Measurements from ENCODE around the gene ACTN3. TPM values are rescaled to one million over a fixed set of nuclear protein-coding genes. Genes with fewer than 3 reads are reported as not detected.
"Not testable (repeated sequence)": the region's sequence is repeated elsewhere in the genome, so short reads cannot be mapped to it uniquely, and the experiment has no call there.

ACTN3 gene
- polyA plus RNA-seq, 2 of the 4 experiments (the other 2 are of a cell fraction): not detected

DNA sequence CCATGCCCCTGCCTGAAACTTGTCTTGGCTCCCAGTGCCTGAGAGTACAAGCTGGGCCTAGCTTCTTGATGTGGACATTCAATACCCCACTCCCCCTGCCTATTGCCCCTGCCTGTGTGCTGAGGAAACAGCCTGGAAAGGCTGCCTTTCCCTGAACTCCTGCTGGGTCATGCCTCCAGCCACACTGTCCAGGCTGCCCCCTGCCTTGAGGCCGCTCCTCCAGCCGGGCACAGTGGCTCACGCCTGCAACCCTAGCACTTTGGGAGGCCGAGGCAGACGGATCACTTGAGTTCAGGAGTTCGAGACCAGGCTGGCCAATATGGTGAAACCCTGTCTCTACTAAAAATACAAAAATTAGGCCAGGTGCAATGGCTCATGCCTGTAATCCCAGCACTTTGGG is 56.4 kb downstream of the ACTN3 start:
- ATAC-seq (no peak), FAIRE-seq (no peak), DNase-seq (ENCODE audit: low read depth in 1 of 2, low spot score in 1 of 2) (no peak)
- no peak for TF ChIP-seq MAX (IDR thresholded peaks at IDR 0.05)
- no peak for TF ChIP-seq NFE2L2 (conservative IDR thresholded peaks at IDR 0.05; ENCODE audit: low read length)
- TF ChIP-seq CBX8 (IDR thresholded peaks at IDR 0.05): no peak
- TF ChIP-seq GATA3 (IDR thresholded peaks at IDR 0.05; ENCODE audit: borderline replicate concordance): no peak
- Histone ChIP-seq H3K4me3 (no peak overlapping the region), H3K9me3 (no peaks in the 10 kb centered on the region), H3K4me1 (peaks cover 26% of the 10 kb centered on the region), H3K27ac (peak overlapping the region in 1 of 2 experiments; percentile 55; a peak in 3 of 6 replicates), H3K4me2 (no peak overlapping the region)
- 91% methylated on average over 5 of the region's 6 CpGs for WGBS (ENCODE audit: missing lambda C conversion rate)
- ChIA-PET CTCF (interaction anchor here (4.3 kb wide), 1 partner anchor 12 kb away, joined by 16 read pairs; the partner anchor contains the start of gene CCDC87), POLR2A (interaction anchor here (1.1 kb wide), 1 partner anchor 13 kb away, joined by 3 read pairs; no protein-coding TSS in a partner anchor)

GRCh38 chr11:66604155-66604554 is 57.5 kb downstream of the ACTN3 start:
- no peak overlapping the region for H3K4me2 ChIP-seq
- H3K4me3 ChIP-seq: no peak overlapping the region
- no peaks in the 10 kb centered on the region for H3K9me3 ChIP-seq
- no peak overlapping the region for H3K27ac ChIP-seq
- FAIRE-seq: no peak
- no peak for ATAC-seq
- WGBS (ENCODE audit: missing lambda C conversion rate): 81% methylated on average over 5 of the region's 5 CpGs
- H3K4me1 ChIP-seq: peaks cover 30% of the 10 kb centered on the region
- DNase-seq (ENCODE audit: low read depth in 1 of 2, low spot score in 1 of 2): no peak
- CTCF ChIA-PET: interaction anchor here (1.0 kb wide), 1 partner anchor 12 kb away, joined by 8 read pairs; the partner anchor contains the start of gene CCDC87
- no peak for TF ChIP-seq GATA3 (IDR thresholded peaks at IDR 0.05; ENCODE audit: borderline replicate concordance)
- TF ChIP-seq RARB (CRISPR knock-in tag; IDR thresholded peaks at IDR 0.05): no peak
- POLR2A ChIA-PET: no interaction called here

DNA sequence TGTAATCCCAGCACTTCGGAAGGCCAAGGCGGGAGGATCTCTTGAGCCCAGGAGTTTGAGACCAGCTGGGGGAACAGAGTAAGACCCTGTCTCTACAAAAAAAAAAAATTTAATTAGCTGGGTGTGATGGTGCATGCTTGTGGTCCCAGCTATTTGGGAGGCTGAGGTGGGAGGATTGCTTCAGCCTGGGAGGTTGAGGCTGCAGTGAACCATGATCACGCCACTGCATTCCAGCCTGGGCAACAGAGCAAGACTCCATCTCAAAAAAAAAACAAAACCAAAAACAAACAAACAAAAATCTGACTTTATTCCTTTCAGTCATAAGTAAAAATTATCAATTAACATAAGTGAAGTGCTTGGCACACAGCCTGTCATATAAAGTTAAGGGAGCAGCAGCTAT is 59.9 kb downstream of the ACTN3 start:
- POLR2A ChIA-PET: interaction anchor here (1.0 to 3.0 kb wide), 4 partner anchors 10 to 71 kb away, joined by 4 to 44 read pairs (median 10); partner anchors contain the start of genes CCDC87, RBM14, RBM4 and RBM4B
- H3K27ac ChIP-seq: peak overlapping the region; percentile 58 to 82
- CTCF ChIA-PET: interaction anchor here (0.8 to 1.9 kb wide), 6 partner anchors 11 to 71 kb away, joined by 3 to 8 read pairs (median 6); partner anchors contain the start of gene RBM4B
- not testable (repeated sequence) for H3K4me3 ChIP-seq; ATAC-seq; DNase-seq (ENCODE audit: low read depth in 1 of 2, low spot score in 1 of 2); FAIRE-seq; H3K9me3 ChIP-seq
- H3K4me1 ChIP-seq: peaks cover 30% of the 10 kb centered on the region
- H3K4me2 ChIP-seq: peak overlapping the region; percentile 50
- 92% methylated on average over 3 of the region's 3 CpGs for WGBS (ENCODE audit: missing lambda C conversion rate)

DNA sequence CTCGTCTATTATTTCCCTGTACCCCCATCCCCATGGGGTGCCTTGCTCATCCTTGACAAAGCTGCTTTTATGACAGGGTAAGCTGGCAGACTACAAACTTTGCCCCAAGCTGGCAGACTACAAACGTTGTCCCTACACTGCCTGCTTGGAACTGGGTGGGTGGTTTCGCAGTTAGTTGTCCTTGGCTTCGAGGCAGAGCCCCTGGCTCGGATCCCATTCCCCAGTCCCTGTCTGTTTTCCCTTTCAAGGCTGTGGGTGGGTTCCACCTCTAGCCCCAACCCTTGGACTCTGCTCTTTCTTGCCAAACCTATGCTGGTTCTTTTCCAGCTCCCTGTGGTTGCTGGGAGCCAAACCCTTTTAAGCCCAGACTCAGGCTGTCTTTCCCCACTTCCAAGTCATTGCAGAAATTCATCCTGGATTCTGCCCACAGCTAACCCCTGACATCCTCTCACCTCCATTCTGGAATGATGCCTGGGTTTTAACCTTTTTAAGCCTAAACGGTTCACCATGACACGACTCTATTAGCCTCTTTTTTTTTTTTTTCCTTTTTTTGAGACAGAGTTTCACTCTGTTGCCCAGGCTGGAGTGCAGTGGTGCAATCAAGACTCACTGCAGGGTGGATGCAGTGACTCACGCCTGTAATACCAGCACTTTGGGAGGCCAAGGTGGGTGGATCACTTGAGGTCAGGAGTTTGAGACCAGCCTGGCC is 60.6 kb downstream of the ACTN3 start:
- DNase-seq (ENCODE audit: low read depth in 1 of 2, low spot score in 1 of 2) (peak in 1 of 2 experiments; percentile 55), ATAC-seq (peak; percentile 79 to 81), FAIRE-seq (no peak)
- Histone ChIP-seq H3K4me3 (no peak overlapping the region), H3K4me2 (peak overlapping the region; percentile 50), H3K9me3 (no peaks in the 10 kb centered on the region), H3K4me1 (peaks cover 30% of the 10 kb centered on the region), H3K27ac (peak overlapping the region; percentile 58 to 82)
- CTCF ChIA-PET: interaction anchor here (0.6 to 1.9 kb wide), 8 partner anchors 8 to 199 kb away, joined by 3 to 8 read pairs (median 6); no protein-coding TSS in a partner anchor
- 21% methylated on average over 8 of the region's 8 CpGs for WGBS (ENCODE audit: missing lambda C conversion rate)
- POLR2A ChIA-PET: interaction anchor here (1.0 to 3.0 kb wide), 4 partner anchors 10 to 70 kb away, joined by 4 to 44 read pairs (median 10); partner anchors contain the start of genes CCDC87, RBM14, RBM4 and RBM4B
- no peak for TF ChIP-seq SMC3 (IDR thresholded peaks at IDR 0.05)
- peak in 1 of 2 experiments; percentile 33; a peak in 1 of 5 replicates for TF ChIP-seq JUN (IDR thresholded peaks at IDR 0.05)
- no peak for TF ChIP-seq POLR2AphosphoS2 (conservative IDR thresholded peaks at IDR 0.05; ENCODE audit: low read length)
- no peak for TF ChIP-seq HOXA7 (CRISPR knock-in tag; IDR thresholded peaks at IDR 0.05)
- no peak for TF ChIP-seq FOXS1 (CRISPR knock-in tag; IDR thresholded peaks at IDR 0.05)
- TF ChIP-seq RAD21 (conservative IDR thresholded peaks at IDR 0.05 in 1 of 2, IDR thresholded peaks at IDR 0.05 in 1 of 2): no peak
- TF ChIP-seq CBX8 (IDR thresholded peaks at IDR 0.05): no peak
- TF ChIP-seq PBX3 (IDR thresholded peaks at IDR 0.05): no peak
- no peak for TF ChIP-seq EHF (CRISPR knock-in tag; IDR thresholded peaks at IDR 0.05)
- no peak for TF ChIP-seq HES2 (IDR thresholded peaks at IDR 0.05)
- TF ChIP-seq EHMT2 (IDR thresholded peaks at IDR 0.05; ENCODE audit: low read depth): no peak
- no peak for TF ChIP-seq RCOR1 (IDR thresholded peaks at IDR 0.05; ENCODE audit: low read depth, low read length)
- no peak for TF ChIP-seq HOXB13 (CRISPR knock-in tag; IDR thresholded peaks at IDR 0.05; ENCODE audit: low read depth)
- TF ChIP-seq, protein P1, sequence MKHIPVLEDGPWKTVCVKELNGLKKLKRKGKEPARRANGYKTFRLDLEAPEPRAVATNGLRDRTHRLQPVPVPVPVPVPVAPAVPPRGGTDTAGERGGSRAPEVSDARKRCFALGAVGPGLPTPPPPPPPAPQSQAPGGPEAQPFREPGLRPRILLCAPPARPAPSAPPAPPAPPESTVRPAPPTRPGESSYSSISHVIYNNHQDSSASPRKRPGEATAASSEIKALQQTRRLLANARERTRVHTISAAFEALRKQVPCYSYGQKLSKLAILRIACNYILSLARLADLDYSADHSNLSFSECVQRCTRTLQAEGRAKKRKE (CRISPR knock-in tag; IDR thresholded peaks at IDR 0.05; ENCODE audit: low read depth): no peak
- TF ChIP-seq JUNB (IDR thresholded peaks at IDR 0.05): peak; percentile 17; the same call in 1 of the 2 replicates
- peak; percentile 31 to 44; a peak in 2 of 4 replicates for TF ChIP-seq CEBPB (IDR thresholded peaks at IDR 0.05)
- TF ChIP-seq TFCP2L1 (CRISPR knock-in tag; IDR thresholded peaks at IDR 0.05): no peak
- no peak for TF ChIP-seq HDAC2 (IDR thresholded peaks at IDR 0.05)
- TF ChIP-seq POLR2A (IDR thresholded peaks at IDR 0.05; ENCODE audit: low read length): no peak
- no peak for TF ChIP-seq NPAS2 (CRISPR knock-in tag; IDR thresholded peaks at IDR 0.05; ENCODE audit: borderline replicate concordance)
- no peak for TF ChIP-seq CHD4 (IDR thresholded peaks at IDR 0.05; ENCODE audit: borderline replicate concordance)

Measured in A549 (cell line).